Stomach (tissue), 9 donors: ENCODE results near the gene ARL10. TPM values are rescaled to one million over a fixed set of nuclear protein-coding genes. Genes with fewer than 3 reads are reported as not detected.
A peak's percentile ranks its signal among the peaks of the same experiment; 100 is the strongest.
"Not testable (repeated sequence)": the region's sequence is repeated elsewhere in the genome, so short reads cannot be mapped to it uniquely, and the experiment has no call there.

ENCODE experiments used
- DNase-seq, 2 donors: peaks; one replicate each; pipeline versions ENCODE4 v3.0.0 to v3.0.0-alpha.2; 2013 to 2019
- H3K27ac ChIP-seq, 5 donors: fragments of 200-600 bp in 4 of 5; sonication (generic) in 4 of 5; one replicate each; pipeline ENCODE4 v1.5.1; 2013 to 2019; ENCODE audit warnings: mild to moderate bottlenecking in 1 of 5, moderate library complexity in 1 of 5
- H3K27me3 ChIP-seq, 3 donors: fragments of 200-600 bp; sonication (generic); one replicate each; pipeline ENCODE4 v1.5.1; 2017 to 2019; ENCODE audit warnings: mixed run types in 1 of 3
- H3K36me3 ChIP-seq, 4 donors: fragments of 200-600 bp; sonication (generic); 1 replicate in 3 of 4; 2 replicates in 1 of 4; pipeline ENCODE4 v1.5.1; 2016 to 2019
- H3K4me1 ChIP-seq, 4 donors: fragments of 200-600 bp; sonication (generic); one replicate each; pipeline ENCODE4 v1.5.1; 2016 to 2019
- H3K4me3 ChIP-seq, 4 donors: fragments of 200-600 bp; sonication (generic) in 3 of 4; one replicate each; pipeline ENCODE4 v1.5.1; 2016 to 2019; ENCODE audit warnings: mild to moderate bottlenecking in 1 of 4
- H3K9me3 ChIP-seq, 4 donors: fragments of 200-600 bp; sonication (generic); one replicate each; pipeline ENCODE4 v1.5.1; 2016 to 2019
- CTCF ChIP-seq, 7 experiments: fragments of 450-650 bp in 4 of 7; fragments of 200-600 bp in 3 of 7; sonication (generic) in 3 of 7; IDR thresholded peaks; one replicate each; pipeline ENCODE4 v1.5.1; 2016 to 2019; ENCODE audit warnings: antibody characterized with exemption in 7 of 7, control low read depth in 2 of 7, mild to moderate bottlenecking in 1 of 7
- EP300 ChIP-seq: sonication (generic); formaldehyde crosslinking; IDR thresholded peaks from one replicate; pipeline ENCODE4 v1.6.1; 2017; ENCODE audit warnings: antibody characterized with exemption
- POLR2A ChIP-seq, 4 donors: fragments of 450-650 bp; IDR thresholded peaks; one replicate each; pipeline ENCODE4 v1.6.1; 2016; ENCODE audit warnings: antibody characterized with exemption in 4 of 4, control low read depth in 2 of 4, mild to moderate bottlenecking in 1 of 4, moderate library complexity in 1 of 4
- POLR2AphosphoS5 ChIP-seq, 3 donors: sonication (generic); formaldehyde crosslinking; IDR thresholded peaks; one replicate each; pipeline ENCODE4 v1.6.1; 2016; ENCODE audit warnings: antibody characterized with exemption in 3 of 3
- WGBS, 5 donors: extraction: QIAGEN DNeasy Blood & Tissue Kit in 3 of 5; methylation state at CpG; one replicate each; pipeline versions ENCODE4 v1.1.5 to v1.1.7; 2013 to 2018; 5-methylcytosine and 5-hydroxymethylcytosine counted together
- intact Hi-C: fragments of 100-400 bp; cut with DNase I; formaldehyde crosslinking; loops from one replicate; pipeline ENCODE4 v1.15.1; 2023; ENCODE audit warnings: low total_unique reads
- polyA plus RNA-seq, 3 donors: library from polyadenylated mRNA; stranded (reverse); fragments of 200-250 nt; gene quantifications; one replicate each; pipeline ENCODE4 v1.2.3, GENCODE V29; 2013
- total RNA-seq, 5 donors: library from RNA; depleted of rRNA; stranded (reverse); fragments of >200 nt; gene quantifications; one replicate each; pipeline versions ENCODE4 v1.1.0 to v1.2.3, GENCODE V29; 2014 to 2016
- donor health status: healthy with polysubstance abuse.
- donor health status: Bipolar disorder and iron deficiency.
- donor health status: healthy.

ARL10 gene
- total and polyA plus RNA-seq, 8 donors: 0.31 to 9.9 (median 3.0) TPM

GRCh38 chr5:176405656-176406435 lies 40.6 kb downstream of the ARL10 start:
- H3K27me3 ChIP-seq: no peaks in the 10 kb centered on the region
- H3K27ac ChIP-seq: peak overlapping the region in 1 of 5 donors; percentile 73
- intact Hi-C loops: no loop called here
- H3K4me3 ChIP-seq: no peak overlapping the region
- TF ChIP-seq CTCF (IDR thresholded peaks at IDR 0.05): no peak
- no peak for TF ChIP-seq POLR2A (IDR thresholded peaks at IDR 0.05)
- no peak for TF ChIP-seq POLR2AphosphoS5 (IDR thresholded peaks at IDR 0.05)
- no peak for TF ChIP-seq EP300
- H3K36me3 ChIP-seq: peaks cover 11 to 81% (median 70%) of the 10 kb centered on the region in 4 donors
- H3K4me1 ChIP-seq: peaks cover 0 to 74% (median 22%) of the 10 kb centered on the region in 4 donors
- 79 to 90% (median 80%) methylated on average over 18 to 20 of the region's 20 CpGs for WGBS, 5 donors
- no peaks in the 10 kb centered on the region for H3K9me3 ChIP-seq
- DNase-seq: peak in 1 of 2 donors; percentile 49

GRCh38 chr5:176406436-176407052 lies 41.3 kb downstream of the ARL10 start:
- Histone ChIP-seq H3K9me3 (no peaks in the 10 kb centered on the region), H3K4me3 (no peak overlapping the region), H3K4me1 (peaks cover 3 to 74% (median 21%) of the 10 kb centered on the region in 4 donors), H3K27me3 (no peaks in the 10 kb centered on the region), H3K36me3 (peaks cover 11 to 81% (median 66%) of the 10 kb centered on the region in 4 donors), H3K27ac (no peak overlapping the region)
- intact Hi-C loops: no loop called here
- no peak for DNase-seq
- 72 to 91% (median 88%) methylated on average over 9 of the region's 9 CpGs for WGBS, 5 donors
- TF ChIP-seq CTCF (IDR thresholded peaks at IDR 0.05) (no peak), POLR2A (IDR thresholded peaks at IDR 0.05) (no peak), POLR2AphosphoS5 (IDR thresholded peaks at IDR 0.05) (no peak), EP300 (no peak)

- Histone ChIP-seq H3K4me1 (peaks cover 11 to 74% (median 25%) of the 10 kb centered on the region in 4 donors), H3K4me3 (no peak overlapping the region), H3K9me3 (no peaks in the 10 kb centered on the region), H3K27me3 (no peaks in the 10 kb centered on the region), H3K36me3 (peaks cover 11 to 78% (median 64%) of the 10 kb centered on the region in 4 donors), H3K27ac (no peak overlapping the region)
- intact Hi-C loops: no loop called here
- no peak for DNase-seq
- WGBS, 5 donors: 91 to 96% (median 93%) methylated on average over 5 to 6 of the region's 6 CpGs
- TF ChIP-seq POLR2AphosphoS5 (IDR thresholded peaks at IDR 0.05) (no peak), POLR2A (IDR thresholded peaks at IDR 0.05) (no peak), EP300 (no peak), CTCF (IDR thresholded peaks at IDR 0.05) (no peak)
These were observed 42.4 kb downstream of the ARL10 start for GRCh38 chr5:176407456-176408251.

GRCh38 chr5:176408252-176408573 lies 42.9 kb downstream of the ARL10 start:
- Histone ChIP-seq H3K36me3 (peaks cover 11 to 78% (median 64%) of the 10 kb centered on the region in 4 donors), H3K4me1 (peaks cover 16 to 74% (median 28%) of the 10 kb centered on the region in 4 donors)
- H3K9me3 ChIP-seq, H3K27ac ChIP-seq, DNase-seq, H3K27me3 ChIP-seq, H3K4me3 ChIP-seq, intact Hi-C loops: not testable (repeated sequence)
- WGBS, 5 donors: 91 to 95% (median 93%) methylated on average over 10 of the region's 10 CpGs
